ENCODE data around the gene UNKL. TPM values are rescaled to one million over a fixed set of nuclear protein-coding genes. Genes with fewer than 3 reads are reported as not detected.

Gene UNKL
- total and polyA plus RNA-seq, 12 donors: 10.1 to 174 (median 33.3) TPM

DNA sequence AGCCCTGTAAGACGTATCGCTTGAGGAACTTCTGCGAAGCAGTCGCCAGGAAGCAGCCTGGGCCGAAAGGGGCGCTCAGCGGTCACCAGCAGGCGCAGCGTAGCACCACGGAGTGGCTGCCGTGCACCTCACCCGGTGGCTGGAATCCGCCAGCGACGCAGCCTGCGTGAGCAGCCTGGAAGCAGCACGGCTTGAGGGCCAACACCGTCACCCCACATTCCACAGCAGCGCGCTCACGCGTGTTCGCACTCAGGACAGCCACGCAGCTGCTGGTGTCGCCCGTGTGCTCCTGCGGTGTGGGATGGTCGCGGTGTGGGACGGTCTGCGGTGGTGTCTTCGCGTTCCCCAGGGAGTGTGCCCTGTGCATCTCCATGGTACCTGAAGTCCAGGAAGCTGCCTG, 95.5 kb downstream of the UNKL start:
- no peaks in the 10 kb centered on the region for H3K27me3 ChIP-seq
- intact Hi-C loops (cut with DNase I): loop anchor here (10.0 kb wide), 2 partner anchors 86 to 96 kb away; partner anchors contain the start of gene UNKL (in 1 of the 2)
- H3K9me3 ChIP-seq (replicated peaks in 1 of 3): no peaks in the 10 kb centered on the region
- no peak overlapping the region for H3K4me3 ChIP-seq
- H3K27ac ChIP-seq: no peak overlapping the region
- WGBS, 4 donors: 91 to 93% (median 92%) methylated on average over 26 to 33 of the region's 33 CpGs
- peaks cover 0 to 93% of the 10 kb centered on the region in 2 donors for H3K36me3 ChIP-seq (replicated peaks in 1 of 2)
- no peaks in the 10 kb centered on the region for H3K4me1 ChIP-seq (replicated peaks in 1 of 2)
- no peak for DNase-seq
- TF ChIP-seq, protein P1, sequence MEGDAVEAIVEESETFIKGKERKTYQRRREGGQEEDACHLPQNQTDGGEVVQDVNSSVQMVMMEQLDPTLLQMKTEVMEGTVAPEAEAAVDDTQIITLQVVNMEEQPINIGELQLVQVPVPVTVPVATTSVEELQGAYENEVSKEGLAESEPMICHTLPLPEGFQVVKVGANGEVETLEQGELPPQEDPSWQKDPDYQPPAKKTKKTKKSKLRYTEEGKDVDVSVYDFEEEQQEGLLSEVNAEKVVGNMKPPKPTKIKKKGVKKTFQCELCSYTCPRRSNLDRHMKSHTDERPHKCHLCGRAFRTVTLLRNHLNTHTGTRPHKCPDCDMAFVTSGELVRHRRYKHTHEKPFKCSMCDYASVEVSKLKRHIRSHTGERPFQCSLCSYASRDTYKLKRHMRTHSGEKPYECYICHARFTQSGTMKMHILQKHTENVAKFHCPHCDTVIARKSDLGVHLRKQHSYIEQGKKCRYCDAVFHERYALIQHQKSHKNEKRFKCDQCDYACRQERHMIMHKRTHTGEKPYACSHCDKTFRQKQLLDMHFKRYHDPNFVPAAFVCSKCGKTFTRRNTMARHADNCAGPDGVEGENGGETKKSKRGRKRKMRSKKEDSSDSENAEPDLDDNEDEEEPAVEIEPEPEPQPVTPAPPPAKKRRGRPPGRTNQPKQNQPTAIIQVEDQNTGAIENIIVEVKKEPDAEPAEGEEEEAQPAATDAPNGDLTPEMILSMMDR (IDR thresholded peaks at IDR 0.05): no peak
- TF ChIP-seq POLR2A (IDR thresholded peaks at IDR 0.05): no peak

- no peak for TF ChIP-seq POLR2A (IDR thresholded peaks at IDR 0.05)
- TF ChIP-seq, protein P1 (IDR thresholded peaks at IDR 0.05): no peak
- intact Hi-C loops (cut with DNase I): loop anchor here (10.0 kb wide), 2 partner anchors 87 to 97 kb away; partner anchors contain the start of gene UNKL (in 1 of the 2)
- WGBS, 4 donors: 76 to 78% (median 76%) methylated on average over 8 to 9 of the region's 9 CpGs
These were observed 96.3 kb downstream of the UNKL start for GRCh38 chr16:1318268-1318545.

DNA sequence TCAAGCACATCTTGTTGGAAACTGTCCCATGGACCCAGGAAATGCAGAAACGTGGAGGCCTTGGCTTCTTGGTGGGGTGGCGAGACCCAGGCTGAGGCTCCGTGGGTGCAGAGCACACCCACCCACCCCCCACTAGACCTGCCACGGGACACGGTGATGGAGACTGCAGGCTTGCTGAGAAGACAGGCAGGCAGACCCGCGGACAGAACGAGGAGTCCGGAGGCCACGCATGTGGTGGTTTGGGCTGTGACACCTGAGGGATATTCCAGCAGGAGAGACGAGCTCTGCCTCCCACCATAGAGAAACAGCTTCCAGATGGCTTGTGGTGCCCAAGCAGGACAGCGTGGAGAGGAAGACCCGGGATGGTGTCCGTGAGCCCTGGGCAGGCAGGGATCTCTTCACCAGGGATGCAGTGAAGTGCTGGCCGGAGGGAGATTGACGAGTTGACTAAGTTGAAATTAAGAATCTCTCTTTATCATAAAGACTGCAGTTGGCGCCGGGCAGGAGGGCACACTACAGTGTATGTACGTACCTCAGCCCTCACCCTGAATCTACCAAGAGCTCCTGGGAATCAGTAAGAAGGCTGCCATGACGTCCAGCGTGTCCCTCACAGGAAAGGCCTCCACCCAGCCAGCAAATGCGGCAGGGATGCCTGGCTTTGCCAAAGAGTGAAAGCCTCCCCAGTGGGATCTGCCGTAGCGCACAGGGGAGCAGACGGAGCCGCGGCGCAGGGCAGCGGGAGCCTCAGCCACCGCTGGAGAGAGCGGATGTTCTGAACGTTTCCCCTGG, 96.8 kb downstream of the UNKL start:
- H3K4me3 ChIP-seq: no peak overlapping the region
- peaks cover 5 to 8% of the 10 kb centered on the region in 2 donors for H3K4me1 ChIP-seq (replicated peaks in 1 of 2)
- peaks cover 0 to 89% of the 10 kb centered on the region in 2 donors for H3K36me3 ChIP-seq (replicated peaks in 1 of 2)
- H3K9me3 ChIP-seq (replicated peaks in 1 of 3): no peaks in the 10 kb centered on the region
- no peak for TF ChIP-seq POLR2A (IDR thresholded peaks at IDR 0.05)
- TF ChIP-seq, protein P1 (IDR thresholded peaks at IDR 0.05): no peak
- intact Hi-C loops (cut with DNase I): loop anchor here (10.0 kb wide), 2 partner anchors 87 to 97 kb away; partner anchors contain the start of gene UNKL (in 1 of the 2)
- H3K27ac ChIP-seq: no peak overlapping the region
- DNase-seq: no peak
- 82 to 90% (median 89%) methylated on average over 23 to 32 of the region's 32 CpGs for WGBS, 4 donors
- H3K27me3 ChIP-seq: no peaks in the 10 kb centered on the region

More at GRCh38 chr16:1318268-1318545, 96.3 kb downstream of the UNKL start:
- Histone ChIP-seq H3K4me3 (no peak overlapping the region), H3K4me1 (replicated peaks in 1 of 2) (peaks cover 0 to 4% of the 10 kb centered on the region in 2 donors), H3K36me3 (replicated peaks in 1 of 2) (peaks cover 0 to 88% of the 10 kb centered on the region in 2 donors), H3K27ac (no peak overlapping the region), H3K9me3 (replicated peaks in 1 of 3) (no peaks in the 10 kb centered on the region), H3K27me3 (no peaks in the 10 kb centered on the region)
- no peak for DNase-seq

DNA sequence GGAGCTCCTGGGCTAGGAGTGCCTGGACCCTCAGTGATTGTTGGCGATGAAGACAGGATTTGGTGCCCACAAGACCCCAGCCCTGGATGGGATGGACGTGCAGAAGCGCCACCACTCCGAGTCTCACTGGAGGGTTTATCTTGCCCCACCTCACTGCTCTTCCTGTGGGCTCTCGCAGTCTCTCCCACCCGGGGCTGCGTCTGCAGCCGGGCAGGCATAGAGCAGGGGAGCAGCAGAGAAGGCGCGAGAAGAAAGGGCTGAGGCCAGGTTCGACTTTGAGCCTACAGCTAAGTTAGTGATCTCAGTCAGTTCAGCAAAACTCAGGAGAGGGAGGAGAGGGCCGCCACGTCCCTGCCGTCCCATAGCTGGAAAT, 98.5 kb downstream of the UNKL start:
- WGBS, 4 donors: 86 to 93% (median 88%) methylated on average over 10 to 14 of the region's 14 CpGs
- no peaks in the 10 kb centered on the region for H3K27me3 ChIP-seq
- H3K27ac ChIP-seq: no peak overlapping the region
- H3K9me3 ChIP-seq (replicated peaks in 1 of 3): no peaks in the 10 kb centered on the region
- H3K4me1 ChIP-seq (replicated peaks in 1 of 2): peaks cover 21 to 24% of the 10 kb centered on the region in 2 donors
- intact Hi-C loops (cut with DNase I): loop anchor here (10.0 kb wide), 2 partner anchors 89 to 99 kb away; partner anchors contain the start of gene UNKL (in 1 of the 2)
- peaks cover 0 to 82% of the 10 kb centered on the region in 2 donors for H3K36me3 ChIP-seq (replicated peaks in 1 of 2)
- DNase-seq: no peak
- no peak overlapping the region for H3K4me3 ChIP-seq
- TF ChIP-seq, protein P1 (IDR thresholded peaks at IDR 0.05): no peak
- TF ChIP-seq POLR2A (IDR thresholded peaks at IDR 0.05): no peak
